A549 (cell line): Measurements from ENCODE around the gene EVC2. TPM values are rescaled to one million over a fixed set of nuclear protein-coding genes. Genes with fewer than 3 reads are reported as not detected.
A peak's percentile ranks its signal among the peaks of the same experiment; 100 is the strongest.

Experiments used
- ATAC-seq, 2 experiments: fragments of 200-7000 bp in 1 of 2; fragments of >200 bp in 1 of 2; cut with Nextera tagmentation in 1 of 2; cut with Tn5 transposase in 1 of 2; 3 replicates each; pipeline versions ENCODE4 v1.8.0 to v1.9.1; 2018 to 2020; ENCODE audit warnings: mild to moderate bottlenecking in 1 of 2, moderate library complexity in 1 of 2
- CTCF ChIA-PET: fragments of 300-600 bp; sonication (Branson Sonifier 250); formaldehyde crosslinking; extraction: SDS; loops from one replicate; lab custom pipeline; 2021; ENCODE audit warnings: antibody characterized with exemption, inconsistent platforms; lab: Yijun Ruan, JAX
- POLR2A ChIA-PET: fragments of 350-600 bp; formaldehyde crosslinking; extraction: SDS; loops from one replicate; lab custom pipeline; 2021; ENCODE audit warnings: antibody characterized with exemption, inconsistent platforms; lab: Yijun Ruan, JAX
- DNase-seq, 2 experiments: peaks; one replicate each; pipeline versions ENCODE4 v3.0.0 to v3.0.0-alpha.2; 2011 to 2016; ENCODE audit warnings: low read depth in 1 of 2, low spot score in 1 of 2
- FAIRE-seq: peaks from 2 replicates; lab custom pipeline; 2011; peaks lifted over from hg19 to GRCh38; lab: Jason Lieb, UNC
- H3K27ac ChIP-seq, 2 experiments: fragments of >200 bp; sonication (Bioruptor Twin); formaldehyde crosslinking; 3 replicates each; pipeline ENCODE4 v1.5.1; 2016 to 2017
- H3K4me1 ChIP-seq: fragments of >200 bp; sonication (Bioruptor Twin); formaldehyde crosslinking; 3 replicates; pipeline ENCODE4 v1.6.1; 2016
- H3K4me2 ChIP-seq: fragments of >200 bp; sonication (Bioruptor Twin); formaldehyde crosslinking; 3 replicates; pipeline ENCODE4 v1.6.1; 2016
- H3K4me3 ChIP-seq: fragments of >200 bp; sonication (Bioruptor Twin); formaldehyde crosslinking; 3 replicates; pipeline ENCODE4 v1.5.1; 2016
- H3K9me3 ChIP-seq: fragments of >200 bp; sonication (Bioruptor Twin); formaldehyde crosslinking; 3 replicates; pipeline ENCODE4 v1.6.1; 2016
- BHLHE40 ChIP-seq: IDR thresholded peaks from 2 replicates; pipeline ENCODE4 v1.6.1; 2012; ENCODE audit warnings: low read depth, low read length, inconsistent platforms
- CBX8 ChIP-seq: fragments of 200-600 bp; sonication (generic); IDR thresholded peaks from 2 replicates; pipeline ENCODE4 v1.6.1; 2016
- CHD2 ChIP-seq: fragments of 150-350 bp; IDR thresholded peaks from 2 replicates; pipeline ENCODE4 v1.6.1; 2014; ENCODE audit warnings: low read length; ENCODE audit not compliant: partially characterized antibody
- E2F6 ChIP-seq: IDR thresholded peaks from 2 replicates; pipeline ENCODE4 v1.6.1; 2012; ENCODE audit warnings: low read depth, borderline replicate concordance
- EHF ChIP-seq: fragments of 250-450 bp; sonication (Bioruptor Pico); IDR thresholded peaks from 2 replicates; pipeline ENCODE4 v1.5.0; 2020; ENCODE audit warnings: mild to moderate bottlenecking
- EHMT2 ChIP-seq: fragments of 200-600 bp; sonication (generic); IDR thresholded peaks from 2 replicates; pipeline ENCODE4 v1.6.1; 2016; ENCODE audit warnings: antibody characterized with exemption, low read depth, mild to moderate bottlenecking, moderate library complexity
- EP300 ChIP-seq, 2 experiments: fragments of >200 bp; sonication (Bioruptor Twin); formaldehyde crosslinking; IDR thresholded peaks; 2 replicates in 1 of 2; 3 replicates in 1 of 2; pipeline ENCODE4 v1.6.1; 2016 to 2017
- ESRRA ChIP-seq: fragments of 150-350 bp; IDR thresholded peaks from 2 replicates; pipeline ENCODE4 v1.6.1; 2014; ENCODE audit warnings: mild to moderate bottlenecking, low read length, borderline replicate concordance
- FOSB ChIP-seq: fragments of 250-450 bp; sonication (Bioruptor Pico); IDR thresholded peaks from 2 replicates; pipeline ENCODE4 v1.5.0; 2020; ENCODE audit warnings: mild to moderate bottlenecking, moderate library complexity
- FOXS1 ChIP-seq: fragments of 250-450 bp; sonication (Bioruptor Pico); IDR thresholded peaks from 2 replicates; pipeline ENCODE4 v1.5.0; 2020; ENCODE audit warnings: mild to moderate bottlenecking, moderate library complexity
- GATA3 ChIP-seq: IDR thresholded peaks from 2 replicates; pipeline ENCODE4 v1.6.1; 2012; ENCODE audit warnings: borderline replicate concordance
- HDAC2 ChIP-seq: fragments of 200-600 bp; sonication (generic); IDR thresholded peaks from 2 replicates; pipeline ENCODE4 v1.6.1; 2016
- HOXA7 ChIP-seq: fragments of 250-450 bp; sonication (Bioruptor Pico); IDR thresholded peaks from 2 replicates; pipeline ENCODE4 v1.5.0; 2020; ENCODE audit warnings: mild to moderate bottlenecking, moderate library complexity
- HOXB5 ChIP-seq: fragments of 250-450 bp; sonication (Bioruptor Pico); IDR thresholded peaks from 2 replicates; pipeline ENCODE4 v1.5.0; 2020; ENCODE audit warnings: mild to moderate bottlenecking, moderate library complexity
- JUN ChIP-seq, 2 experiments: fragments of >200 bp; sonication (Bioruptor Twin); formaldehyde crosslinking; IDR thresholded peaks; 2 replicates in 1 of 2; 3 replicates in 1 of 2; pipeline ENCODE4 v1.6.1; 2016 to 2017
- KDM1A ChIP-seq: fragments of 200-600 bp; sonication (generic); IDR thresholded peaks from 2 replicates; pipeline ENCODE4 v1.6.1; 2016; ENCODE audit warnings: low read depth, mild to moderate bottlenecking
- MAFK ChIP-seq: fragments of 450-650 bp; IDR thresholded peaks from 2 replicates; pipeline ENCODE4 v1.6.1; 2014; ENCODE audit not compliant: partially characterized antibody
- MYC ChIP-seq: IDR thresholded peaks from 2 replicates; pipeline ENCODE4 v1.6.1; 2012; ENCODE audit warnings: mild to moderate bottlenecking, inconsistent platforms, low read length, improper control_type of control experiment, borderline replicate concordance
- NPAS2 ChIP-seq: fragments of 250-450 bp; sonication (Bioruptor Pico); IDR thresholded peaks from 2 replicates; pipeline ENCODE4 v1.8.0; 2022; ENCODE audit warnings: mild to moderate bottlenecking, moderate library complexity, borderline replicate concordance
- PHF8 ChIP-seq: fragments of 200-600 bp; sonication (generic); IDR thresholded peaks from 2 replicates; pipeline ENCODE4 v1.6.1; 2016; ENCODE audit warnings: low read depth, mild to moderate bottlenecking, antibody characterized with exemption, moderate library complexity, borderline replicate concordance
- POLR2A ChIP-seq: IDR thresholded peaks from 2 replicates; pipeline ENCODE4 v1.6.1; 2012; ENCODE audit warnings: mild to moderate bottlenecking, low read length
- RARB ChIP-seq: fragments of 250-450 bp; sonication (Bioruptor Pico); IDR thresholded peaks from 2 replicates; pipeline ENCODE4 v1.8.0; 2021; ENCODE audit warnings: mild to moderate bottlenecking, moderate library complexity
- ZC3H11A ChIP-seq: fragments of 450-650 bp; IDR thresholded peaks from 2 replicates; pipeline ENCODE4 v1.6.1; 2014; ENCODE audit warnings: antibody characterized with exemption, mild to moderate bottlenecking
- ZFP36 ChIP-seq: fragments of 450-650 bp; IDR thresholded peaks from 2 replicates; pipeline ENCODE4 v1.6.1; 2014; ENCODE audit warnings: borderline replicate concordance; ENCODE audit not compliant: partially characterized antibody
- ZNF302 ChIP-seq: fragments of 250-450 bp; sonication (Bioruptor Pico); IDR thresholded peaks from 2 replicates; pipeline ENCODE4 v1.9.0; 2021; ENCODE audit warnings: inconsistent platforms, mild to moderate bottlenecking, moderate library complexity
- ZSCAN20 ChIP-seq: fragments of 250-450 bp; sonication (Bioruptor Pico); IDR thresholded peaks from 2 replicates; pipeline ENCODE4 v1.8.0; 2022; ENCODE audit warnings: mild to moderate bottlenecking, moderate library complexity
- WGBS: methylation state at CpG from one replicate; pipeline ENCODE4 v1.1.6; 2017; ENCODE audit errors: missing lambda C conversion rate; 5-methylcytosine and 5-hydroxymethylcytosine counted together
- polyA plus RNA-seq, 4 experiments: library from polyadenylated mRNA; depleted of rRNA in 3 of 4; stranded (reverse); fragments of >200 nt; fragmentation: RNase III in 1 of 4; extraction: RNeasy Plus Mini Kit Qiagen cat#74134 plus additional on column Dnase treatment in 1 of 4; gene quantifications; 2 replicates in 3 of 4; 3 replicates in 1 of 4; pipeline ENCODE4 v1.2.3, GENCODE V29; 2011 to 2017
- TF ChIP-seq, protein P1 (sequence below): fragments of 250-450 bp; sonication (Bioruptor Pico); IDR thresholded peaks from 2 replicates; pipeline ENCODE4 v1.5.0; 2020; ENCODE audit warnings: low read depth, mild to moderate bottlenecking, moderate library complexity

EVC2 gene
- polyA plus RNA-seq, 2 of the 4 experiments (the other 2 are of a cell fraction) = 0.96 to 1.5 TPM

DNA sequence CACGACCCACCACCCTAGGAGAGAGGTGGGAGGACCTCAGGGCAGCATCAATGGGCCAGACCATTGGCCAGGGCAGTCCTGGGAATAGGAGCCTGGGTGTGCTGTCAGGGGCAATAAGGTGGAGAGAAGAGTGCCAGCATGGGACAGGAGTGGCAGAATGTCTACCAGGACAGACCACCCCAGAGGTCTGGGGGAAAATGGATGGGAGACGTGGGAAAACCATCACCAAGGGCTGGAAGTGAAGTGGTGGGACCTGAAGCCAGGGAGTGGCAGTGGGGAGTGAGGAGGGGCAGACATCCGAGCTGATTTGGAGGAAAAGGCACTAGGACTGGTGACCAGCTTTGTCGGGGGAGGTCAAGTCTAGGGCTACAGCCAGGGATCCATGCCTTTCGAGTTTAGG, 993 bp downstream of the EVC2 start:
- TF ChIP-seq CHD2 (no peak), JUN (IDR thresholded peaks at IDR 0.05) (no peak), ZFP36 (no peak), ZNF302 (CRISPR knock-in tag) (no peak), HOXA7 (no peak), GATA3 (no peak), ZC3H11A (no peak), HDAC2 (no peak)
- POLR2A ChIA-PET = no interaction called here
- H3K27ac ChIP-seq = peak overlapping the region in 1 of 2 experiments; percentile 97; a peak in 4 of 6 replicates
- peak overlapping the region; percentile 97 for H3K4me2 ChIP-seq
- H3K4me3 ChIP-seq = peak overlapping the region; percentile 83
- no peak for FAIRE-seq
- 58% methylated on average over 5 of the region's 5 CpGs for WGBS
- H3K9me3 ChIP-seq = no peaks in the 10 kb centered on the region
- peaks cover 31% of the 10 kb centered on the region for H3K4me1 ChIP-seq
- ATAC-seq = no peak
- DNase-seq = no peak
- CTCF ChIA-PET = interaction anchor here (0.8 to 3.0 kb wide), 2 partner anchors 83 to 657 kb away, joined by 3 to 13 read pairs; no protein-coding TSS in a partner anchor

- ATAC-seq = no peak
- peaks cover 25% of the 10 kb centered on the region for H3K4me1 ChIP-seq
- H3K9me3 ChIP-seq = no peaks in the 10 kb centered on the region
- WGBS = 93% methylated on average over 9 of the region's 11 CpGs
- no peak overlapping the region for H3K27ac ChIP-seq
- CTCF ChIA-PET = interaction anchor here (0.8 kb wide), 1 partner anchor 656 kb away, joined by 3 read pairs; no protein-coding TSS in a partner anchor
- peak in 1 of 2 experiments; percentile 6 for DNase-seq
- no peak for FAIRE-seq
- POLR2A ChIA-PET = no interaction called here
- H3K4me3 ChIP-seq = no peak overlapping the region
- peak overlapping the region; percentile 97; the same call in 1 of the 3 replicates for H3K4me2 ChIP-seq
- TF ChIP-seq, protein P1, sequence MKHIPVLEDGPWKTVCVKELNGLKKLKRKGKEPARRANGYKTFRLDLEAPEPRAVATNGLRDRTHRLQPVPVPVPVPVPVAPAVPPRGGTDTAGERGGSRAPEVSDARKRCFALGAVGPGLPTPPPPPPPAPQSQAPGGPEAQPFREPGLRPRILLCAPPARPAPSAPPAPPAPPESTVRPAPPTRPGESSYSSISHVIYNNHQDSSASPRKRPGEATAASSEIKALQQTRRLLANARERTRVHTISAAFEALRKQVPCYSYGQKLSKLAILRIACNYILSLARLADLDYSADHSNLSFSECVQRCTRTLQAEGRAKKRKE (CRISPR knock-in tag) = no peak
- TF ChIP-seq JUN (IDR thresholded peaks at IDR 0.05) = no peak
- TF ChIP-seq NPAS2 (CRISPR knock-in tag) = no peak
- TF ChIP-seq RARB = no peak
- TF ChIP-seq CBX8 = no peak
- no peak for TF ChIP-seq MYC
- TF ChIP-seq MAFK = no peak
- TF ChIP-seq FOXS1 (CRISPR knock-in tag) = no peak
These were observed 1.7 kb downstream of the EVC2 start for GRCh38 chr4:5706486-5707290.

DNA sequence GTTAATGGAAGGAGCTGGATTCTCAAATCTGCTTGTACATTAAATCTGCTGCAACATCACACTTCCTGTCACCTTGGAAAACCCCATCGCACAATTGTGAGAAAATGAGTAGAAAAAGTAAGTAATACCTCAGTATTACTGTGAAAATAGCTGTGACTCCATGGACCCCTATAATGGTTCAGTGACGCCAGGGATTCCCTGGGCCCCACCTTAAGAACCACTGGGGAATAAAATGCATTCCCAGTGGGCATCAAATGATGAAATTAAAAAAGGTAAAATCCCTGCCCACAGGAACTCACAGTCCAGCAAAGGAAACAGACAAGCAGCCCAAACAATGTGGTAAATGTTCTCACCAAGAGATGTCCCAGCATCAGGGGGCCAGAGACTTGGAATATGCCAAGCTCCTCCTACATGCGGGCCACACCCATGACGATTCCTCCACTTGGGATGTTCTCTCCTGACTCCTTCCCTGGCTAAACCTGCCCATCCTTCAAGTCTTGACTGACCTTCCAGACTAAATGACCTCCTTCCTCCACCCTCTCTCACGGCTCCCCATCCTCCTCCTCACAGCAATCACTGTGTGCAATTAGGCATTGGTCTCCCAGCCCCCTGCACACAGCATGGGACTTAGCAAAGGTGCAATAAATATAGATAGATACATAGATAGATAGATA, 2.6 kb downstream of the EVC2 start:
- H3K4me3 ChIP-seq = no peak overlapping the region
- no peak for TF ChIP-seq ZFP36
- TF ChIP-seq EHMT2 = no peak
- no peak for TF ChIP-seq E2F6
- TF ChIP-seq ZSCAN20 (CRISPR knock-in tag) = no peak
- TF ChIP-seq HOXB5 = no peak
- no peak for TF ChIP-seq NPAS2 (CRISPR knock-in tag)
- TF ChIP-seq EHF (CRISPR knock-in tag) = no peak
- TF ChIP-seq BHLHE40 = no peak
- no peak for TF ChIP-seq ZC3H11A
- TF ChIP-seq, protein P1 (CRISPR knock-in tag) = no peak
- TF ChIP-seq MYC = no peak
- TF ChIP-seq CHD2 = no peak
- no peak for TF ChIP-seq ESRRA
- TF ChIP-seq EP300 (IDR thresholded peaks at IDR 0.05) = no peak
- TF ChIP-seq PHF8 = no peak
- no peak for TF ChIP-seq KDM1A
- no peak for TF ChIP-seq FOSB
- no peak for TF ChIP-seq RARB
- TF ChIP-seq POLR2A = no peak
- H3K27ac ChIP-seq = no peak overlapping the region
- POLR2A ChIA-PET = no interaction called here
- ATAC-seq = no peak
- 92% methylated on average over 5 of the region's 5 CpGs for WGBS
- no peak overlapping the region for H3K4me2 ChIP-seq
- CTCF ChIA-PET = no interaction called here
- FAIRE-seq = no peak
- H3K4me1 ChIP-seq = peaks cover 25% of the 10 kb centered on the region
- DNase-seq = no peak
- no peaks in the 10 kb centered on the region for H3K9me3 ChIP-seq
